A673 (cell line): Measurements from ENCODE around the gene TSHZ2. TPM values are rescaled to one million over a fixed set of nuclear protein-coding genes. Genes with fewer than 3 reads are reported as not detected.

ENCODE experiments used
- BruUV-seq: library from RNA; stranded (reverse); fragments of 400-500 nt; replicated peaks from 2 replicates; lab custom pipeline; 2021; lab: Mats Ljungman, UMichigan
- CTCF ChIA-PET: fragments of 300-600 bp; sonication (Branson Sonifier 250); formaldehyde crosslinking; loops from one replicate; lab custom pipeline; 2022; ENCODE audit warnings: antibody characterized with exemption; lab: Charles Lee
- POLR2A ChIA-PET: fragments of 300-600 bp; sonication (Branson Sonifier 250); formaldehyde crosslinking; loops from one replicate; lab custom pipeline; 2022; ENCODE audit warnings: antibody characterized with exemption; ENCODE audit not compliant: low non-redundant PET; lab: Charles Lee
- DNase-seq: peaks from one replicate; pipeline ENCODE4 v3.0.0-alpha.2; 2015; ENCODE audit warnings: low spot score
- H3K27ac ChIP-seq: fragments of 200-600 bp; sonication (generic); 2 replicates; pipeline ENCODE4 v1.5.1; 2016; ENCODE audit warnings: mixed run types, low read depth, mild to moderate bottlenecking, mixed read lengths, antibody characterized with exemption, low read length; ENCODE audit not compliant: poor library complexity, severe bottlenecking
- H3K27me3 ChIP-seq: fragments of 200-600 bp; sonication (generic); replicated peaks from 2 replicates; pipeline ENCODE4 v1.6.1; 2017; ENCODE audit warnings: mixed run types, low read depth, mild to moderate bottlenecking, mixed read lengths, antibody characterized with exemption, low read length; ENCODE audit not compliant: insufficient read depth, poor library complexity
- H3K36me3 ChIP-seq: fragments of 200-600 bp; sonication (generic); 2 replicates; pipeline ENCODE4 v1.6.1; 2016; ENCODE audit warnings: mixed run types, mild to moderate bottlenecking, mixed read lengths, antibody characterized with exemption, low read length; ENCODE audit not compliant: insufficient read depth, poor library complexity, severe bottlenecking
- H3K4me1 ChIP-seq: fragments of 200-600 bp; sonication (generic); 2 replicates; pipeline ENCODE4 v1.6.1; 2017; ENCODE audit warnings: mixed run types, mild to moderate bottlenecking, mixed read lengths, antibody characterized with exemption, low read length; ENCODE audit not compliant: insufficient read depth, poor library complexity, severe bottlenecking
- H3K4me3 ChIP-seq: fragments of 200-600 bp; sonication (generic); 2 replicates; pipeline ENCODE4 v1.5.1; 2016; ENCODE audit warnings: low read depth, mixed run types, mild to moderate bottlenecking, mixed read lengths, low read length; ENCODE audit not compliant: poor library complexity, severe bottlenecking
- H3K9me3 ChIP-seq: fragments of 200-600 bp; sonication (generic); 2 replicates; pipeline ENCODE4 v1.6.1; 2016; ENCODE audit warnings: mixed run types, low read depth, mild to moderate bottlenecking, mixed read lengths, antibody characterized with exemption, low read length; ENCODE audit not compliant: poor library complexity, severe bottlenecking
- EZH2 ChIP-seq: fragments of 200-600 bp; sonication (generic); IDR thresholded peaks from 2 replicates; pipeline ENCODE4 v1.6.1; 2017; ENCODE audit warnings: borderline replicate concordance, low read depth, mild to moderate bottlenecking, mixed read lengths, antibody characterized with exemption, low read length; ENCODE audit not compliant: poor library complexity, severe bottlenecking
- intact Hi-C: fragments of 100-400 bp; cut with micrococcal nuclease; formaldehyde crosslinking; loops from one replicate; pipeline ENCODE4 v1.10.0; 2022; ENCODE audit not compliant: unreplicated experiment
- total RNA-seq: library from RNA; stranded (reverse); gene quantifications from 2 replicates; pipeline ENCODE4 v1.2.3, GENCODE V29; 2021
- TF ChIP-seq, protein P1 (sequence below): fragments of 300-800, 200-600 bp; sonication (generic); conservative IDR thresholded peaks from 2 replicates; pipeline ENCODE4 v1.5.1; 2017; ENCODE audit warnings: low read depth, mild to moderate bottlenecking, antibody characterized with exemption, low read length, moderate library complexity, mixed read lengths

TSHZ2 gene
- total RNA-seq, 1 experiment from 2014 or later = 4.1 TPM

DNA sequence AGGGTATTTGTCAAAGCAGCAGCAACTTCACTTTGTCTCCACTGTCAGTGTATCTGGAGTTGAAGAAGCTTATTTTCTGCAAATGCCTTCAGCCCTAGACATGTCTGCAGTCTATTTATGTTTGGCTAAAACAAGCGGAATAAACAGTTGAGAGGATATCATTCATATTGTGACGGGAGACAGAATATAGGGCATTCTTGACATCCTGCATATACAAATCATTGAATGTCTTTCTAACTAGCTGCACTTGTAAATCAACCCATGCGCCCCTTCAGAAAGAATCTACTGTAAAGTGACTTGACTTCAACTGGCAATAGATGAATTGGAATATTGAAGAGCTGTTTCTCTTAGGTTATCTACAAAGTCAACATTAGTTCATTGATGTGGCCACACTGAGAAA is 258.9 kb downstream of the TSHZ2 start:
- no peaks in the 10 kb centered on the region for H3K36me3 ChIP-seq
- no peak overlapping the region for H3K27ac ChIP-seq
- BruUV-seq = no TSS peak
- ChIA-PET CTCF (no interaction called here), POLR2A (no interaction called here)
- H3K4me1 ChIP-seq = no peaks in the 10 kb centered on the region
- no peak for DNase-seq
- H3K4me3 ChIP-seq = no peak overlapping the region
- no peaks in the 10 kb centered on the region for H3K9me3 ChIP-seq
- H3K27me3 ChIP-seq = no peaks in the 10 kb centered on the region
- intact Hi-C loops = no loop called here
- TF ChIP-seq, protein P1, sequence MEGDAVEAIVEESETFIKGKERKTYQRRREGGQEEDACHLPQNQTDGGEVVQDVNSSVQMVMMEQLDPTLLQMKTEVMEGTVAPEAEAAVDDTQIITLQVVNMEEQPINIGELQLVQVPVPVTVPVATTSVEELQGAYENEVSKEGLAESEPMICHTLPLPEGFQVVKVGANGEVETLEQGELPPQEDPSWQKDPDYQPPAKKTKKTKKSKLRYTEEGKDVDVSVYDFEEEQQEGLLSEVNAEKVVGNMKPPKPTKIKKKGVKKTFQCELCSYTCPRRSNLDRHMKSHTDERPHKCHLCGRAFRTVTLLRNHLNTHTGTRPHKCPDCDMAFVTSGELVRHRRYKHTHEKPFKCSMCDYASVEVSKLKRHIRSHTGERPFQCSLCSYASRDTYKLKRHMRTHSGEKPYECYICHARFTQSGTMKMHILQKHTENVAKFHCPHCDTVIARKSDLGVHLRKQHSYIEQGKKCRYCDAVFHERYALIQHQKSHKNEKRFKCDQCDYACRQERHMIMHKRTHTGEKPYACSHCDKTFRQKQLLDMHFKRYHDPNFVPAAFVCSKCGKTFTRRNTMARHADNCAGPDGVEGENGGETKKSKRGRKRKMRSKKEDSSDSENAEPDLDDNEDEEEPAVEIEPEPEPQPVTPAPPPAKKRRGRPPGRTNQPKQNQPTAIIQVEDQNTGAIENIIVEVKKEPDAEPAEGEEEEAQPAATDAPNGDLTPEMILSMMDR = no peak
- TF ChIP-seq EZH2 = no peak

DNA sequence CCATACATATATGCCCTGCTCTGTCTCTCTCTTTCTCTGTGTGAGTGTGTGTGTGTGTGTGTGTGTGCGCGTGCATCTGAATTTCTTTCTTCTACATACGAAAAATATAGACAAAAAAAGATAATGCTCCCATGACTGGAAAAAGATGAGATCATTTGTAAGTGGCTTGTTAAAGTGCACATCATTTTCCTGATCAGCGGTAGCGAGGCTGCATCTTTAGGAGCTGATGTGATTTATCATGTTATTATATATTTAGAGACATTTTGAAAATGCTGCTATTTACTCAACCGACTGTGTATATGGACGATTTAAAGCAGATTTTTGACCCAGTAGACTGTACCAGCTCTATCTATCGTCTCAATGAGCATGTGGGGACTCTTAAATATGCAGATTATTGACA is 265.3 kb downstream of the TSHZ2 start:
- CTCF ChIA-PET = no interaction called here
- no peak for TF ChIP-seq EZH2
- no peaks in the 10 kb centered on the region for H3K9me3 ChIP-seq
- BruUV-seq = no TSS peak
- no peaks in the 10 kb centered on the region for H3K36me3 ChIP-seq
- no peaks in the 10 kb centered on the region for H3K27me3 ChIP-seq
- intact Hi-C loops = no loop called here
- H3K27ac ChIP-seq = no peak overlapping the region
- no peaks in the 10 kb centered on the region for H3K4me1 ChIP-seq
- DNase-seq = no peak
- H3K4me3 ChIP-seq = no peak overlapping the region
- POLR2A ChIA-PET = no interaction called here

DNA sequence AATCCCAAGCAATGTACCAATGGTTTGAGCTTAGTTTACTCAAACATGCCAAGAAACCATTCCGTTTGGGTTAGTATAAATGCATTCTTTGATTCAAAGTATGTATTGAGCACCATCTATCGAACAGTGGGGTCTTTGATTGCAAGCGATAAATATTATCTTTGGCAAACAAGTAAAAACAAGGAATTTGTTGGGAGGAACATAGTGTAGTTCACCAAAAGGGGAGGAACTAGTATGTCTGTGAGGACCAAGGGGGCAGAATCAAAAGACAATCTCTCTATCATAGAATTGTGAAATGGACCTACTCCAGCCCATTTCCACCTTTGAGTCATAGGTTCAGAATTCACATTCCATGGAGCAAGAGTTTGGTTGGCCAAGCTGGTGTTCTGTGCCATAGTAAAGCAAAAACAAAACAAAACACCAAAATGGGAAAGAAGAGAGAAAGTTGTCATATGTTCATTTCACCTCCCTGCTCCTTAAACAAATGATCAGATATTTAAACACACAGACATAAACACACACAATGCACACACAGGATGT is 266.0 kb downstream of the TSHZ2 start:
- POLR2A ChIA-PET = no interaction called here
- Histone ChIP-seq H3K4me1 (no peaks in the 10 kb centered on the region), H3K27me3 (no peaks in the 10 kb centered on the region), H3K36me3 (no peaks in the 10 kb centered on the region), H3K4me3 (no peak overlapping the region), H3K9me3 (no peaks in the 10 kb centered on the region), H3K27ac (no peak overlapping the region)
- CTCF ChIA-PET = no interaction called here
- intact Hi-C loops = no loop called here
- no peak for DNase-seq
- BruUV-seq = no TSS peak
- TF ChIP-seq, protein P1 = no peak
- TF ChIP-seq EZH2 = no peak

DNA sequence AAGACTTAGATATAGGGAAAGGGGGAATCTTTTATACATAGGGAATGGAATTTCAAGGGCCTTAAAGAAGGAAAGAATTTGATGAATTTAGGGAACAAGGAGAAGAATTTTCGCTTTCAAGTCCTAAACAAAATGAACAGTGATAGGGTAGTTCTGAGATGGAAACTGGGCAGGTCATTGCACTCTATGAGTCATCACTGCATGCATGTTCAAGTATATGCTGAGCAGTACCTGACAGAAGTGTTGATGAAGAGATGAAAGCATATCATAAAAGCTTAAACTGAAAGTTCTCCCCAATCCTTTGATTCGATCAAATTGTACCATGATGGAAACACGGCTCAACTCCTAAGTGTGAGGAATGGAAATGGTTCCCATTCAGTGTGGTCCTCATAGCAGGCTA is 271.0 kb downstream of the TSHZ2 start:
- H3K36me3 ChIP-seq = no peaks in the 10 kb centered on the region
- POLR2A ChIA-PET = no interaction called here
- intact Hi-C loops = no loop called here
- no peak overlapping the region for H3K4me3 ChIP-seq
- no TSS peak for BruUV-seq
- H3K9me3 ChIP-seq = no peaks in the 10 kb centered on the region
- CTCF ChIA-PET = no interaction called here
- H3K4me1 ChIP-seq = no peaks in the 10 kb centered on the region
- no peak for DNase-seq
- H3K27me3 ChIP-seq = no peaks in the 10 kb centered on the region
- TF ChIP-seq EZH2 = no peak
- TF ChIP-seq, protein P1 = no peak
- no peak overlapping the region for H3K27ac ChIP-seq
